GM18511 (cell line): ENCODE results near the gene BAG3.
A peak's percentile ranks its signal among the peaks of the same experiment; 100 is the strongest.
"Not testable (repeated sequence)": the region's sequence is repeated elsewhere in the genome, so short reads cannot be mapped to it uniquely, and the experiment has no call there.

Source experiments
- ATAC-seq: cut with Tn5 transposase; IDR thresholded peaks from one replicate; pipeline ENCODE4 v1.9.1; 2021; ENCODE audit warnings: mild to moderate bottlenecking, moderate library complexity; ENCODE audit not compliant: unreplicated experiment

Gene BAG3

GRCh38 chr10:119640384-119640783, 10.8 kb upstream of the BAG3 start:
- ATAC-seq, result no peak

- no peak for ATAC-seq
Observed at GRCh38 chr10:119640875-119641526, 10.2 kb upstream of the BAG3 start.

GRCh38 chr10:119642556-119643111, 8.5 kb upstream of the BAG3 start:
- ATAC-seq, result no peak

GRCh38 chr10:119643306-119644204, 7.6 kb upstream of the BAG3 start:
- ATAC-seq, result no peak

- ATAC-seq, result no peak
Observed at GRCh38 chr10:119644205-119644814, 6.9 kb upstream of the BAG3 start.

GRCh38 chr10:119644994-119645393, 6.2 kb upstream of the BAG3 start:
- no peak for ATAC-seq

- no peak for ATAC-seq
Observed at GRCh38 chr10:119650062-119650461, 1.1 kb upstream of the BAG3 start.

GRCh38 chr10:119651514-119652360, 557 bp downstream of the BAG3 start:
- ATAC-seq, result peak; percentile 41

- peak; percentile 32 for ATAC-seq
Observed at GRCh38 chr10:119652361-119652730, 1.2 kb downstream of the BAG3 start.

GRCh38 chr10:119653209-119653608, 2.0 kb downstream of the BAG3 start:
- no peak for ATAC-seq

GRCh38 chr10:119653916-119654315, 2.7 kb downstream of the BAG3 start:
- no peak for ATAC-seq

GRCh38 chr10:119654540-119654939, 3.4 kb downstream of the BAG3 start:
- no peak for ATAC-seq

GRCh38 chr10:119655566-119656001, 4.4 kb downstream of the BAG3 start:
- ATAC-seq, result no peak

GRCh38 chr10:119656760-119657159, 5.6 kb downstream of the BAG3 start:
- ATAC-seq, result no peak

- ATAC-seq, result no peak
Observed at GRCh38 chr10:119657725-119658124, 6.5 kb downstream of the BAG3 start.

GRCh38 chr10:119658274-119658673, 7.1 kb downstream of the BAG3 start:
- ATAC-seq, result no peak

- ATAC-seq, result no peak
Observed at GRCh38 chr10:119659951-119660350, 8.8 kb downstream of the BAG3 start.

GRCh38 chr10:119662076-119662605, 11.0 kb downstream of the BAG3 start:
- ATAC-seq, result not testable (repeated sequence)

GRCh38 chr10:119663866-119664698, 12.9 kb downstream of the BAG3 start:
- ATAC-seq, result no peak
